HG02852 (cell line): ENCODE data around the gene RPS6KC1.
"Not testable (repeated sequence)": the region's sequence is repeated elsewhere in the genome, so short reads cannot be mapped to it uniquely, and the experiment has no call there.

Experiments
- ATAC-seq: cut with Tn5 transposase; IDR thresholded peaks from one replicate; pipeline ENCODE4 v1.9.1; 2021; ENCODE audit warnings: mild to moderate bottlenecking, moderate library complexity; ENCODE audit not compliant: unreplicated experiment

RPS6KC1 gene

GRCh38 chr1:213104604-213105003 lies 53.6 kb downstream of the RPS6KC1 start:
- ATAC-seq: no peak

DNA sequence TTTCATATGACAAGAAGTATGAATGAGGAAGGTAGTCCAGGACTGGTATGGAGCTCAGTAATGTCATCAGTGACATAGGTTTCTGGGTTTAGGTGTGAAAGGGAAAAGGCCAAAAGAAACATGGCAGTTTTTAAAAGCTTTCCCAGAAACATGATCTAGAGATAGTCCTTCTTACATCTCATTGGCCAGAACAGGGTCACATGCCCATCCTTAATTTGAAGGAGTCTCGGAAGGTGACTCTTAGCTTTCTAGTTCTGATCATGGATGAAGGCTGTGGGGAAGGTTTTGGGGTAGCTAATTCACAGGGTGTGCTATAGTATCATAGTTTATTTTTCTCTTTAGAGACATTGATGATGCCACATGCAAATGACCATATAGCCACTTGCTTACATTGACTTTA lies 55.3 kb downstream of the RPS6KC1 start:
- ATAC-seq: no peak

DNA sequence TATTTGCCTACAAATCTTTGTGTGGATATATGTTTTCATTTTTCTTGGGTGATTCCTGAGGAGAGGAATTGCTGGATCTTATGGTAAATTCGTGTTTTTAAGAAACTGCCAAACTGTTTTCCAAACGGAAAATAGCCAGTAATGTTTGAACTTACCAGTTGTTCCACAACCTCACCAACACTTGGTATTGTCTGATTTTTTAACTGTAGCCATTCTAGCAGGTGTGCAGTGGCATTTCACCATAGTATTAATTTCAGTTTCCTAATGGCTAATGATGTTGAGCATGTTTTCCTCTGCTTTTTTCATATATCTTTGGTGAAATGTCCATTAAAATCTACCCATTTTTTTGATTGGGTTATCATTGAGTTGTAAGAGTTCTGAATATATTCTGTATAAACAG lies 56.6 kb downstream of the RPS6KC1 start:
- ATAC-seq: no peak

DNA sequence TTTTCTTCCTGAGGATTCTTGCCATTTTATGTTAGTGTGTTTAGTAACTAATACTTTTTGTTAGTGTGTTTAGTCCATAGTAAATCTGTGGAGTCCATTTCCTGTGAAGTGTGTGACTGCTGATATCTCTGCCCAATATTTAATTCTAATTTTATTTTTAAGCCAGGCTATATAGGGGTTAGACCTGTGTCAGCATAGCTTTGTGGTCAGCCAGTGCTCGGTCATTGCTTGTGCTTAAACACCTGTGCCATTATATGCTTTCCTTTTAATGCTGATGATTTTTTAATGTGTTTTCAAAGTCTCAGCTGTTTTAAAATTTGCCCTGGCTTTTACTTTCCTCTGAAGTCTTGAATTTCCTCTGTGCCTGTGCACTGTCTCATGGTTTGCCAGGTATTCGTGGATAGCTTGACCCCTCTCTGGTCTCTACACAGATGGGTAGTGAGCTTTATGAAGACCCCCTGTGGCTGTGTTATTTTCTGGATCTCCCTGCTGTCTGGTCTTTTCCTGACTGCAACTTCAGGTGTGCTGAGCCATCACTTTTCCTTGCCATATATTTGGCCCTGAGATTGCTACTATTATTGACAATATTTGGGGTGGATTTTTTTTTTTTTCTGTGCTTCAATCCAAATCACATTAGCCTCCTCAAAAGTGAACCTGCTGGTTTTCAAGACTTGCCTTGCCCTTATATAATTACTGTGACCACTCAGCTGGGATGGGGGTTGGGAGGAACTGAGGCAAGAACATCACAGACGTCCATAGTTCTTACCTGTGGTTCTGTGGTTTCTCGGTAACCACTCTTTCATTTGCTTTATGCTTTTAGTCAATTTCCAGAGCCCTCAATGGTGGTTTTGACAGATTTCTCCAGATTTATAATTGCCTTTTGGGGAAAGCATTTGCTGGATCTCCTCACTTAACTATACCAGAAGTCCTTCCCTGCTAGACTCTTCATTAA lies 59.6 kb downstream of the RPS6KC1 start:
- ATAC-seq: peak; percentile 83

- no peak for ATAC-seq
Observed at GRCh38 chr1:213111502-213111901, 60.5 kb downstream of the RPS6KC1 start.

DNA sequence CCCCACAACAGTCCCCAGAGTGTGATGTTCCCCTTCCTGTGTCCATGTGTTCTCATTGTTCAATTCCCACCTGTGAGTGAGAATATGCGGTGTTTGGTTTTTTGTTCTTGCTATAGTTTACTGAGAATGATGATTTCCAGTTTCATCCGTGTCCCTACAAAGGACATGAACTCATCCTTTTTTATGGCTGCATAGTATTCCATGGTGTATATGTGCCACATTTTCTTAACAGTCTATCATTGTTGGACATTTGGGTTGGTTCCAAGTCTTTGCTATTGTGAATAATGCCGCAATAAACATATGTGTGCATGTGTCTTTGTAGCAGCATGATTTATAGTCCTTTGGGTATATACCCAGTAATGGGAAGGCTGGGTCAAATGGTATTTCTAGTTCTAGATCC lies 61.7 kb downstream of the RPS6KC1 start:
- not testable (repeated sequence) for ATAC-seq

DNA sequence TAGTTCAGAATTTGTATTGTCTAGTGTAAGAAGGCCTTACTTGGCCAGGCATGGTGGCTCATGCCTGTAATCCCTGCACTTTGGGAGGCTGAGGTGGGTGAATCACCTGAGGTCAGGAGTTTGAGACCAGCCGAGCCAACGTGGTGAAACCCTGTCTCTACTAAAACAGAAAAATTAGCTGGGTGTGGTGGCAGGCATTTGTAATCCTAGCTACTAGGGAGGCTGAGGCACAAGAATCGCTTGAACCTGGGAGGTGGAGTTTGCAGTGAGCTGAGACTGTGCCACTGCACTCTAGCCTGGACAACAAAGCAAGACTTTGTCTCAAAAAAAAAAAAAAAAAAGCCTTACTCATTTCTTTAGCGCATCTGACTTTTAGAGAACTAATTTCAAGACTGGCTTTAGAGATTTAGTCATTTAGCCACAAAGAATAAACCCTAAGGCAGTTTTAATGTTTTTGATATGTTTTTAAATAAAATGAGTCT lies 66.7 kb downstream of the RPS6KC1 start:
- ATAC-seq: not testable (repeated sequence)

DNA sequence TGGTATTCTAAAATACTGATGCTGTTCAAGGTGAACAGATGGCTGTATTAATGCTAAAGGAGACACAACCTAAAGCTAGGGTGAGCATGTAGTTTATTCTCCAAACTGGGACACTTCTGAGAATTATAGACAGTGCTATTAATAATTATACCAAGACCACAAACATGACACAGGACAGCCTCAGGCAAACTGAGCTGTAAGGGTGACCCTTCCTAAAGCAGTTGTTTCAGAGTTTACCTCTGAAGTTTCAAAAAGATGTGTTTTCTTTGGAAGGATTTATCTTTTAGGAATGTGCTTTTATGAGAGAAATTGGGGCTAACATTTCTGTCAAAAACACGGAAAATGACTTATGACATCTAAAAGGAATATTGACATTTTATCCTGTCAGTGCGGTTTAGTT lies 68.8 kb downstream of the RPS6KC1 start:
- ATAC-seq: no peak

- ATAC-seq: no peak
Observed at GRCh38 chr1:213120386-213120785, 69.3 kb downstream of the RPS6KC1 start.

DNA sequence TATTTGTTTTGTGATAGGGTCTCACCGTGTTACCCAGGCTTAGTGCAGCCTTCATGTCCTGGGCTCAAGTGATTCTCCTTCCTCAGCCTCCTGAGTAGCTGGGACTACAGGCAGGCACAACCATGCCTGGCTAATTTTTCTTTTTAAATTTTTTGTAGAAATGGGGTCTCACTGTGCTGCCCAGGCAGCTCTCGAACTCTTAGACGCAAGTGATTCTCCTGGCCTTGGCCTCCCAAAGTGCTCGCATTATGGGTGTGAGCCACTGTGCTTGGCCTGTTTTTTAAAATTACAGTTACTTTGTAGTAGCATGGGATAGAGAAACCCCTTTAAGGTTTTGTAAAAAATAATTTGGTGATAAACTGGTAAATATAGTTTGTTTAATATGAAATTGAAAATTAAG lies 69.9 kb downstream of the RPS6KC1 start:
- ATAC-seq: no peak

DNA sequence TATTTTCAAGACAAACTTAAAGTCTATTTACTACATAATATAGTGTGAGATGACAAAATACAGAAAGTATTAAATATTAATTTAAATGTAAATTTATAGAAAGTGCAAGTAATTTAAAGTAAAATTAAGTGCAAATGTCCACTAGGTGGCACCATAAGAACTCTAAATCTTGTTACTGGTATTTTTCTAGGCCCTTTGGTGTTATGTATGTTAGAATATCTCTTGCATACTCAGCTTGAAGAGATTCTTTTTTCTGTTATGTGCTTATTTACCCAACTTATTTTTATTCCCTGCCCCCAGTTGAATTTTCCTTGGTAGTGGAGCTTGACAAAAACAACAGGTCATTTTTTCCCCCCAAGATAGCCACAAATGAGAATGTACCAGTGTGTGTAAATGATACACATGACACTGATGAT lies 71.5 kb downstream of the RPS6KC1 start:
- no peak for ATAC-seq

DNA sequence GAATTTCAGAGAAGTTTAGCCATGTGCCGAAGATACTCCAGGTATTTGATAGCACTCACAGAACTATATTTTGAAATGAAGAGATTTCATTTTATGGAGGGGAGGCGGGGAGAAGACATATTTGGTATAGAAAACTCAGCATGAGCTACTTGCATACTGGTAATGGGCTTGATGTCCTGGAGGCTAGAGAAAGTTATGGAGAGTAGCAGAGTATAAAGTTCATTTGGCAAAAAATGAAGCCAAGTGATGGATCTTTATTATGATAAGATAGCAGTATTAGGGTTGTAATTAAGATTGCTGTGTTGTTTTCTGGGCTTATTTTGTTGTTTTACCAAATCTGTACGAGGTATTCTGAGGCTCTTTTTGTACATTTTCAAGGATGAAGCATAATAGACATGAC lies 72.0 kb downstream of the RPS6KC1 start:
- ATAC-seq: no peak

- ATAC-seq: no peak
Observed at GRCh38 chr1:213123536-213123935, 72.5 kb downstream of the RPS6KC1 start.

GRCh38 chr1:213124590-213124989 lies 73.5 kb downstream of the RPS6KC1 start:
- no peak for ATAC-seq

GRCh38 chr1:213125643-213126042 lies 74.6 kb downstream of the RPS6KC1 start:
- ATAC-seq: no peak

GRCh38 chr1:213127074-213127473 lies 76.0 kb downstream of the RPS6KC1 start:
- ATAC-seq: no peak

GRCh38 chr1:213131851-213132655 lies 81.0 kb downstream of the RPS6KC1 start:
- ATAC-seq: no peak

DNA sequence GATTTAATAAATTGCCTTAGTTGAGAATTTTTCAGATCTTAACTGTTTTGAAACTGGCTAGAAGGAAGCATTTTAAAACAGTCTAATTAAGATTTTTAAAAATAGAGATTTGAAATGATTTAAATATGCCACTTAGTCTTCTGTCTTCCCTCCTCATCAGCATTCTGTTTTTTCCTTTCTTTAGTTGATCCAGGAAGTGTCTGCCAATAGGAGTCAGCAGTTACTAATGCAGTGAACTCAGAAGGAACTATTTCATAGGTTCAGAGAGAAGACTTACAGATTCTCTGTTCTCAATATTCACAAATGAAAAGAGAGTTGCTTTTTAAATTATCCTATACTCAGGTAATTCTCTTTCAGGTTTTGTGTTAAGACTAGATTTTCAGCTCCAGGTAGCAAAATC lies 84.5 kb downstream of the RPS6KC1 start:
- no peak for ATAC-seq

DNA sequence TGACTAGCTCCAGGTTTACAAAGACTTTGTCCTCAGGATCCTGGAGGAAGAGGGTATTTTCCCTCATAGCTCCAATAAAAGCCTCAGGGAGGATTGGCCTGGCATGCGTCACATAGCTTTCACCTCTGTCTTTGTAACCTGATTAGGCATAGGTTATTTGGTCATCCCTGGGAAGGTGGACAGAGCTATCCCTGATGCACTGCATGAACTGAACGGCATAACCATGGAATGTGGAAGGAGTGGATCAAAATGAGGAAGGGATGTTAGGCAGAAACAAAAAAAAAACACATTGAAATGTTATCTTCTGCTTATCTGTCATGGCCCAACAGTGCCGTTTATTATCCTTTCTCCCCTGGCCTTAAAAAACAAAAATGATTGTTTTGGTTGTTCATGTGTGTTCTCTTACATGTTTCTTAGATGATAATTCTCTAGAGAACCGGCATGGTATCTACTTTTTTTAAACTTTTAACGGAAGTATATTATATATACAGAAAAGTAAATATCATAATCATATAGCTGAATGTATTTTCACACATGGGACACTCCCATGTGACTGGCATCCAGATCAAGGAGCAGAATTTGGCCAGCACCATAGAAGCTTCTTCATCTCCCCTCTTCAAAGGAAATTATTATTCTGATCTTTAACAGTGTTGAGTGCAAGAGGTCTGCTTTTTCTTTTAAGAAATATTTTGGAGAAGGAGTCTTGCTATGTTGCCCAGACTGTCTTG lies 85.3 kb downstream of the RPS6KC1 start:
- no peak for ATAC-seq

DNA sequence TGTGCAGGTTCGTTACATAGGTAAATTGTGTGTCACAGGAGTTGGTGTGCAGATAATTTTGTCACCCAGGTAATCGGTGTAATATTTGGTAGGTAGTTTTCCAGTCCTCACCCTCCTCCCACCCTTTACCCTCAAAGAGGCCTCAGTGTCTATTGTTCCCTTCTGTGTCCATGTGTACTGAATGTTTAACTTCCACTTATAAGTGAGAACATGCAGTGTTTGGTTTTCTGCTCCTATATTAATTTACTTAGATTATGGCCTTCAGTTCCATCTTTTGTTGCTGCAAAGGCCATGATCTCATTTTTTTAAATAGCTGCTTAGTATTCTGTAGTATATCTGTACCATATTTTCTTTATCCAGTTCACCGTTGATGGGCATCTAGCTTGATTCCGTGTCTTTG lies 87.3 kb downstream of the RPS6KC1 start:
- no peak for ATAC-seq

GRCh38 chr1:213138892-213139291 lies 87.9 kb downstream of the RPS6KC1 start:
- no peak for ATAC-seq
